CD4-positive, alpha-beta T cell treated with Interleukin-6 for 4 hours (primary cell): ENCODE data around the gene AMIGO3.
"Not testable (repeated sequence)": the region's sequence is repeated elsewhere in the genome, so short reads cannot be mapped to it uniquely, and the experiment has no call there.

ENCODE experiments used
- DNase-seq: peaks from one replicate; pipeline ENCODE4 v3.0.0-alpha.2; 2020; ENCODE audit warnings: mixed read lengths

Gene AMIGO3

DNA sequence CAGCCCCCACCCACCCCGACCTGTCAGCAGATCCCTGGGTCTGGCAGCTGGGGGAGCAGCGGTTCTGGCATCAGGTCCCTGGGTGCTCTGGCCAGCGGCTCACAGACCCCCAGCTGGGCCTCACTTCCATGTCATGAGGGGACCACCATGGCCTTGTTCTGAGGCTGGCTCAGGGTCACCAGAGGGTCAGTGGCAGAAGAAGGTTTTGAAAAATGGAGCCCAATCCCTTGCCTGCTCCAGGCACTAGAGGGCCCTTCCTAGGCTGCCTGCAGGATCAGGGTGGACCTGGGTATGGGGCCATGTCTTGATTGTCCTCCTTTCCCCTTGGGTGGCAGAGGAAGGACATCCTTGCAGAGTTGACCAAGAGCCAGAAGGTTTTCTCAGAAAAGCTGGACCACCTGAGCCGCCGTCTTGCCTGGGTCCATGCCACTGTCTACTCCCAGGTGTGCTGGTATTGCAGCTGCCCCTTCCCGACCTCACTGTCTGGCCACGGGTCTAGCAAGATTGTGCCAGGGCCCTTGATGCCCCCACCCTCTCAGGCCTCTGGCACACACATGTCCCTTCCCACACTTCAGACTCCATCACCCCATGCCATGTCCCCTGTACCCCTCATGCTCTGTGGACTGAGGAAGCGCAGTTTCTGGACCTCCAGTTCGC, 12.9 kb downstream of the AMIGO3 start:
- DNase-seq, result no peak

DNA sequence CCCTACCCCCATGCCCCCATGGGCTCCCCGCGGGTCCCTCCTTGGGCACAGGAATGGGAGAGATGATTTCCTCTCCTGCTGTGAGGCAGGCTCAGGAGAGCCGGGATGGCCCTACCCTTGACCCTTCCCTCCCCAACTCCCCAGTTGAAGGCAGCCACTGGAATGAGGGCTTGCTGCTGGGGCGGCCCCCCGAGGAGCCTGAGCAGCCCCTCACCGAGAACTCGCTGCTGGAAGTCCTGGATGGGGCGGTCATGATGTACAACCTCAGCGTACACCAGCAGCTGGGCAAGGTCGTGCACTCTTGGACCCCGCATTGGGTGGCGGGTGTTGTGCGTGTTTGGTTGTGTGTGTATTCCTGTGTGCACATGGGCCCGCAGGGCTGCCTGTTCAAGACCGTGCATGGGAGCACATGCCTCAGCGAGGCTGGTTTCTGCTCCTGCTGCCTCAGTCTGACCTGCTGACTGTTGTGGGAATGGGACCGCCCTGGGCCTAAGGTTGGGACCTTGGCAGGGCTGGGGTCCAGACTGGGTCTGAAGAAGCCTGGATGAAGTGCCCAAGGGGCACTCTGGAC, 14.0 kb downstream of the AMIGO3 start:
- DNase-seq, result no peak

DNA sequence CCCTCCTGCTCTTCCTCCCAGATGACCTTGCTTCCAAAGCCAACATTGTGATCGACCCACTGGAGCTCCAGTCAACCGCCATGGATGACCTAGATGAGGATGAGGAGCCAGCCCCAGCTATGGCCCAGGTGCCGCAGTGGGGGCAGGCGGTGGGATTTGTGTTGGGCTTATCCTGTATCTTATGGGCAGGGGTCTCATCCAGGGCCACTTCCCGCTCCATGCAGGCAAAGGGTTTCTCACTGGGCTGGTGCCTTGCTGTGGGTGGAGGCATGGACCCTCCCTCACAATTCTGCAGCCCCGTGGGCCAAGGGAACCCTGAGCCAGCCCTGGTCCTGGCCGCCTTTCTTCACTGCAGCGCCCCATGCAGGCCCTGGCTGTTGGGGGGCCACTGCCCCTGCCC, 14.9 kb downstream of the AMIGO3 start:
- no peak for DNase-seq

DNA sequence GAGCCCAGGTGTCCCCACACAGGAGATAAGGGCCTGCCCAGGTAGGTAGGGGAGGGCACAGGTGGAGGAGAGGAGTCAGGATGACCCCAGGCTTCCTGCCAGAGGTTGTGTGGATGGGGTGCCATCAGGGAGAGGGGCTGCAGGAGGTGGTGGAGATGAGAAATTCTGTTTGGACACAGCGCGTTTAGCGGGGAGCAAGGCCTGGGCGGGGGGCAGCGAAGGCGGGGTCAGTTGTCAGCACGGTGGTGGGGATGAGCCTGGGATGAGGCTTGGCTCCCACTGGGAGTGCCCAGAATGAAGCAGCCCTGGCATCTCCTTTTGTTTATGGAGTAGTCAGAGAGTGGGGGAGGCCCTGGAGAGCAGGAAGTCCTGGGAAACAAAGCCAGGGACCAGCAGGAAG, 15.5 kb downstream of the AMIGO3 start:
- no peak for DNase-seq

DNA sequence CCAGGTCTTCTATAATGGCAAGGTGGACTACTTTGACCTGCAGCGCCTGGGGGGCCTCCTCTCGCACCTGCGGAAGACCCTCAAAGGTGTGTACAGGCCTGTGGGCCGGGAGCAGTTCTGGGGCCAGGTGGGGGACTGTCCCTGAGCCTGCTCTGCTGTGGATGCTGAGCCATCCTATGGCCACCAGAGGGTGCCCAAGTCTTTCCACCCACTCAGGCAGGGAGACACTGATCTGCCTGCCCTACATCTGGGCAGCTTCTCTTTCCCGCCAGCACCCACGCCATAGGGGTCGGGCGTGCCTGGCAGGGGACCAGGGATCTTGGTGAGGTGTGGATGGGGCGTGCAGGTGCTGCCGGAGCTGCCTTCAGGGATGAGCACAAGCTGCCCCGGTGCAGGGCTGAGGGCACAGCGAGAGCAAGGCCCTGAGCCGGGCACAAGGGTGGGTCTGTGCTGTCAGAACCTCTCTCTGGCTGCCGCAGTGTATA, 16.0 kb downstream of the AMIGO3 start:
- peak; percentile 72 for DNase-seq

DNA sequence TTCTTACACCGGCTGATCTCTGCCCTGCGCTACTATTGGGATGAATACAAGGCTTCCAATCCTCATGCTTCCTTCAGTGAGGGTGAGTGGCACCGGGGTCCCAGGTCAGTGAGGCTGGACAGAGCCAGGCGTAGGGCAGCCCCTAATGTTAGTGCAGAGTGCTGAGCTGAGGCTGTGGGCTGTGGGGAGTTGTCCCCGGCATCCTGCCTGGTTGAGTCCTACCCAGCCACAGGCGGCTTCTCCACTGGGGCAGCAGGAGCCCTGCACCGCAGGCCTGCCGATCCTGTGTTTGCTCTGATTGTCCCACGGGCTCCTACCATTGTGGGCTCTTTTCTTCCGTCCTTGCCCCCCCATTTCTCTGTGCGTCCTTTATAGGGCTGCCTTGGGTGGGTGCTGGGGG, 16.8 kb downstream of the AMIGO3 start:
- no peak for DNase-seq

DNA sequence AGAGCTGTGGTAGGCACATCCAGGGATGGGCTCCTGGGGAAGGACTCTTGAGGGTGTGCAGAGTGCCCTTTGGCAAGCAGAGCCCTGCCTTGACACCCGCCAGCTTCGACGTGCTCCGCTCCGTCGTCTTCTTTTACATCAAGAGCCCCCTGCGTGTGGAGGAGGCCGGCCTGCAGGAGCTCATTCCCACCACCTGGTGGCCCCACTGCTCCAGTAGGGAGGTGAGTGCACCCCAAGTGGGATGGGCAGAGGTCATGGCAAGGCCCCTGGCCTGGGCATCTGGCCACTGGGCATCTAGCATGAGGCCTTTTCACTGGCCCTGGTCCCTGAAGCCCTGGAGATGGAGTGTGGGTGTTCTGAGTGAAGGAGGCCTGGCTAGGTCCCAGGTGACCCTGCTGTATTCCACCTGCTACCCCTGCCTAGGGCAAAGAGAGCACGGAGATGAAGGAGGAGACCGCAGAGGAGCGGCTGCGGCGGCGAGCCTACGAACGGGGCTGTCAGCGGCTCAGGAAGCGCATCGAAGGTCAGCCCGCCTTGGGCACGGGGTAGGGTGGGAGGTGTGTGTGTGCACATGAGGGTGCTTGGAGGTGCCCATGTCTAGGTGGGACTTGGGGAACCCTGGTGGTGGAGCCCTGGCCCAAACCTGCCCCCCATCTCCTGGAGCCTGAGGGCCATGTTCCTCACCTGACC, 18.0 kb downstream of the AMIGO3 start:
- DNase-seq, result no peak

DNA sequence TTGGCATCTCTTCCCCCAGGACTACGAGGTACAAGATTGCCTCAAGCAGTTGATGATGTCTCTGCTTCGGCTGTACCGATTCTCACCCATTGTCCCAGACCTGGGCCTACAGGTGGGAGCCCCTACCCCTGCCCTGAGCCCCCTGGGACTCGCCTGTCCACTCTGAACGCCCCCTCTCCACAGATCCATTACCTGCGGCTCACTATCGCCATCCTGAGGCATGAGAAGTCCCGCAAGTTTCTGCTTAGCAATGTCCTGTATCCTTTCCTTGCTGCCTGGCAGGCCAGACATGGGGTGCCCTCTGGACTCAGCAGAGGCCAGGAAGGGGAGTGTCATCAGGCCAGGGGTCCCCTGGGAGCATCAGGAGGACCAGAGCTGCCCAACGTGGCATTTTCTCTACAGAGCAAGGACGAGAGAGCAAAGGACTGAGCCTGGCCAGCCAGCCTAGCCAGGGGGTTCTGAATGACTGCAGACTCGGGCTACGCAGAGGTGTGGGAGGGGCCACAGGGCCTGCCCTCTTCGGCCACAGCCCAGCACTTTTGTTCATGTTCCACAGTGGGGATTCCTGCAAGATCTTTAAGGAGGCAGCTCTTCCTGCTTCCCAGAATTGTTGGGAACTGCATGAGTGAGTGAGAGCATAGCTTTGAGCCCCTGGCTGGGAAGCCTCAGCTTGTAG, 18.9 kb downstream of the AMIGO3 start:
- no peak for DNase-seq

DNA sequence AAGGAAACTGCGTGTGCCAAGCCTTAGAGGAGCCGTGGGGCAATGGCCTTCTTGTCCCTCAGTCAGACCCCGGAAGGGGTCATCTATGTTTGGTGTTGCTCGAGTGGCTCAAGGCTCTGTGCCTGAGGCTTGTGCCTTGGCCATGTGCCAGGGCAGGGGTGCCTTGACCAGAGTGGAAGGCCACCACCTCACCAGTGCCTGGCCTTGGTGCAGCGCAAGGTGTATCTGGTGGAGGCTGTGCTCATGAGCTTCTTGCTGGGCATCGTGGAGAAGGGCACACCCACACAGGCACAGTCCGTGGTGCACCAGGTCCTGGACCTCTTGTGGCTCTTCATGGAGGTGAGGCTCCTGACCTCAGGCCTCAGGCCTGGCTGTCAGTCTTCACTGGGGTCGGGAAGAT, 19.5 kb downstream of the AMIGO3 start:
- DNase-seq, result no peak

DNA sequence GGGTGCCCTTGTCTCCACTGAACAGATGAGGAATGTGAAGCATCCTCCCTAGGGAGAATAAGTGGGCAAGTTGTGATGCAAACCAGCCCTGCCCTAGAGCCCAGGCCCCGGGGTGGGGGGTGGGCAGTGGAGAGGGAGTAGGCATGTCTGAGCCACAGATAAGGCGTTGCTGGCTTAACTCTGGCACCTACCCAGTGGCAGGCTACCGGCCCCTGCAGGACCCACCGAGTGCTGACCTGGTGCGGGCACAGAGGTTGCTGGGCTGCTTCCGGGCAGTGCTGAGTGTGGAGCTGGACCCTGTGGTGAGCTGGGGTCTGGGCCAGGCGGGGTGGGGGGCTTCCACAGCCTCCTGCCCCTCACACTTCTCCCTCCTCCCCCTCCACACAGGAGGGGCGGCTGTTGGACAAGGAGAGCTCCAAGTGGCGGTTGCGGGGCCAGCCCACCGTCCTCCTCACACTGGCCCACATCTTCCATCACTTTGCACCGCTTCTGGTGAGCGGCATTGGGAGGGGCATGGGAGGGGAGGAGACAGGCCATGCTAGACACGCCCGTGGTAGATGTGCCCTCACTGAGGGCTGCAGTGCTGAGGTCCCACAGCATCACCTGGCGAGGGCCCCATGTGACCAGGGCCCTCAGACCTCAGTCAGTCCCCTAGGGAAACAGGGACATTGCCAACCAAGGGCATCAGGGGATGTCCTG, 20.1 kb downstream of the AMIGO3 start:
- DNase-seq, result no peak

DNA sequence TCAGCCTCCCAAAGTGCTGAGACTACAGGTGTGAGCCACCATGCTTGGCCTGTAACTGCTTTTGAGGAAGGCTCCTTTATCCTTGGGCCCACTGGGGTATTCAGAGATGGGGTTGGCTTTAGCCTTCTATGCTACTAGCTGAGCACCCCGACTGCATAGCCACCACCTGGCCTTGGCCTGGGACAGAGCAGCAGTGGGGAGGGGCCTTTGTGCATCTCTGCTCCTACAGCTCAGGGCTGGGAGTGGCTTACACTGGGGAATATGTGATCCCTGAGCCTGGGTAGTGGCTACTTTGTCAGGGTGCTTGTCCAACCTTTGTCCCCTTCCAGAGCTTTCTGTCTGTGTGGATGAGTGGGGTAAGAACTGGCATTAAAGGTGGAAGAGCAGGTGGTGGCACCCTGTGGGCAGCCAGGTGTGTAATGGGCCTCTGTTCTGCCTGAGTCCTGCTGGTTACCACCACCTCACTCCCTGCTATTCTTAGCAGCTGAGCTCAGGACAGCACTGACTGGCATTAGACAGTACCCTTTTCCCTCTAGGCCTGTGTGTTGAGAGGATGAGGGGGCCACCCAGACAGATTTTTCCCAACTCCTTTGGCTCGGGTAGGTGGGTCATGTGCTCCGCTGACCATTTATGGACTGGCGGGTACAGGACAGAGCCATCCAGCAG, 24.0 kb downstream of the AMIGO3 start:
- not testable (repeated sequence) for DNase-seq

DNA sequence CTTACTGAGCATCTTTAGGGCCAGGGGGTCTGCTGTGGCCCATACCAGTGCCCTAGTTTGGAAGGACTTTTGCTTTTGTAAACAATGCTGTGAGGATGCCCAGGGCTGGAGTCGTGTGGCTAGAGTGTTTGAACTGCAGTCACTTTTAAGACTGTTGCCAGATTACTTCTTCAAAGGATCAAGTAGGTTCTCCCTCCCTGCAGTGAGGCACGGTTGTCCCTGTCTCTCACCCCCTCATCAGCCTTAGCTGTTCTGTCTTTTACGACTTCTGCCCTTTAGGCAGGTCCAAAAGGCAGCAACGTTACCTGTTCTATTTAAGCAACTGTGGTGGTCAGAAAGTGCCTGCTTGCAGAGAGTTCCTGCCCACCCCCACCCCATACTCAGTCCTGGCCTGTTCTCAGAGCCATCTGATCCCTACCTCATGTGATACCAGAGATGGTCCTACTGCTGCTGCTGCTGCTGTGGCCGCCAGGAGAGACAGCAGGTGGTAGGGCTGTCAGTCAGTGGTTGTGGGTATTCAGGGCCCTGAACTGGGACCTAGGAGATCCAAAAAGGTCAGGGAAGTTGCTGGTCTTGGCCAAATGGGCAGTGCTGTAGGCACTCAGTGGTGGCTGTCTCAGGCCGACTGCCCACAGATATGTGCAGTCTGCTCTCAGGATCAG, 24.9 kb downstream of the AMIGO3 start:
- not testable (repeated sequence) for DNase-seq

DNA sequence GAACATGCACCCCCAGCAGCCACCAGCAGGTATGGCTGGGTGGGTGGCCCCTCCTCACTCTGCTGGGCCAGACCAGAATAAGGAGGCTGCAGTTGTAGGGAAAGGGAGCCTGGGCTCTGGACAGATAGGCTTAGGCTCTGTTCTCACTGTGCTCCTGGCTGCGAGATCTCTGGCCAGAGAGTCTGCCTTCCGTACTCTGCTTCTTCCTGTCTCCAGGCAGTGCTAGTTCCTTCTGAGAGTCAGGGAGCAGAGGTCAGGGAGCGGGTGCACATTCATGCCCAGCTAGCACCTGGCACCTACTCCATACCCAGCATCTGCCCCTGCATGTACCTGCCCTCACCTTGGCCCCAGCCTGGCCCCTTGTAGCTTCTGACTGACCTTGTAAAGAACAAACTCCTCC, 28.0 kb downstream of the AMIGO3 start:
- not testable (repeated sequence) for DNase-seq

DNA sequence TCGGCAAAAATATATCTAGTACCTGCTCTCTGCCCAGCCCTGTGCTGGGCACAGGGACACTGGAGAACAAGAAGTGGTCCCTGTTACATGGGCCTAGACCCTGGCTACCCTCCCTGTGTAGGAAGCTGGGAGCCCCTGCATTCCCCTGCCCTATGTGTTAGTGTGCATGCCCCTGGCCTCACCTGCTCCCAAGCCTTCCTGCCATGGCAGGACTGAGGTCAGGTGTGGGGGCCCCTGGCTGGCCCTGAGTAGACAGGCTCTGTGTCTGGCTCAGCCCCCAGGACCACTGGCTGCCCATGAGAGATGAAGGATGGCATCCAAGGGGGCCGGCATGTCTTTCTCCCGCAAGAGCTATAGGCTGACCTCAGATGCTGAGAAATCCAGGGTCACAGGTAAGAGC, 28.6 kb downstream of the AMIGO3 start:
- DNase-seq, result not testable (repeated sequence)

DNA sequence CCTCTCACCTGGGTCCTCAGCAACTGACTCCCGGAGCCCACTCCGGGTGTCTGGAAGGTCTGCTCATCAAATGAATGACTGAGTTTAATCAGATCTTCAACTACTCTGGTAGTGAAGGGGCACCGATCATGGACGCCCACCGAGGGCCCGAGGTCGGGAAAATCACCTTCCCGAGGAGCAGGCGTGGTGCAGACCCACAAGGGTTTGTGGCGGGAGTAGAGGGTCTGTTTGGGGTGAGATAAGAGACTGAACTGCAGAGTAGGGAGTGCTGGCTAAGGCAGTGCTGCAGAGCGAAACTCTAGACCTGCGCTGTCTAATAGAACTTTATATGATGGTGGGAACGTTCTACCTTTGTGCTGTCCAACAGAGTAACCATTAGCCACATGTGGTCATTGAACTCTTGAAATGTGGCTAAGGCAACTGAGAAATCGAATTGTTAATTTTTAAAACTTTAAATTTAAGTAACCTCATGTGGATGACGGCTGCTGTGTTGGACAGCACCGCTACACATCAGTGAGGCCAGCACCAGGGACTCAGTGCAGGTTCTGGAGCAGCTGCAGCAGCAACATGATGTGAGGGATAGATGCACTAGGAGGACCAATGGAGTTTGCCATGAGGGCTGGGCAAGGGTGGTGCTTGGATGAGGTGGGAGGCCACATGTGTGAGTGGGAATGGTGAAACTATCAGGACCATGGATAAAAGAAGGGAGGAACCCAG, 29.4 kb downstream of the AMIGO3 start:
- DNase-seq, result not testable (repeated sequence)

DNA sequence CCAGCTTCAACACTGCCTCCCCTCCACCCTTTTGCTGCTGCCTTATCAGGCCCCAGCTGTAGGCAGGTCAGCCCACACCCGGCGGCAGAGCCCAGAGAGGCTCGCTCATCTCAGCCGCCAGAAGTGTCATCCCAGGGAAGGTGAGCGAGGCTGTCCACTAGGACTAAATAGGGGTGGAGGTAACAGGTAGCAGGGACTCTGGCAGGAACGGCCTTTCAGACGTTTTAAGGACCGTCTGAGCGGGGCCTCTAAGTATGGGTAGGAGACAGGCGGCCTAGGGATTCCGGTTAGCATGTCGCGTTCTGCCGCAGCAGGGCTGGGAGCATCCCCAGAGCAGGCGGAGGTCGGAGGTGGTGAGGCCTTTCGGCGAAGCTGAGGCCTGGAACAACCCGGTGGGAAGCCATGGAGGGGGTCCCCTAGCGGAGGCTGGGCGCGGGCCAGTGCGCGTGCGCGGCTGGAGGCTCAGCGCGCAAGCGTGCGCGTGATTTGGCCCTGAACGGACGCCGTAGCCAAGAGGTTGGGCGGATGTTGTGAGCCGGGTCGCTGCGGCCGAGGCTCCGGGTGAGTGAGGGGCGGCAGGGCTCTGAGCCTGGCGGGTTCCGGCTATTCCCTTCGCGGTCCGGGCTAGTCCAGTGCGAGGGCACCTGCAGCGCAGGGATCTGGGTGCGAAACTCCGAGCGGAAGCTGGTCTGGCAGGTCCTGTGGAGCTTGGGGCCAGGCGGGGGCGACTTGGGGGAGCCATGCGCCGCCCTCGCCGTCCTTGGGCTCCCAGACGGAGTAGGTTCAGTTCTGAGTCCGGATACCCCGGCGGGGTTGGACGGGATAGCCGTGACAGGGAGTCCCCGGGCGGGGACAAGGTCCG, 30.2 kb downstream of the AMIGO3 start, which contains the start of the genes MST1 and RNF123:
MST1 (minus strand) TSS at position 429 of the 862 bp plus-strand sequence. CDS start 783 bp downstream, outside the sequence.
RNF123 (plus strand) TSS at position 512 of the 862 bp plus-strand sequence. CDS start 1,609 bp downstream, outside the sequence.
- DNase-seq, result peak; percentile 93

DNA sequence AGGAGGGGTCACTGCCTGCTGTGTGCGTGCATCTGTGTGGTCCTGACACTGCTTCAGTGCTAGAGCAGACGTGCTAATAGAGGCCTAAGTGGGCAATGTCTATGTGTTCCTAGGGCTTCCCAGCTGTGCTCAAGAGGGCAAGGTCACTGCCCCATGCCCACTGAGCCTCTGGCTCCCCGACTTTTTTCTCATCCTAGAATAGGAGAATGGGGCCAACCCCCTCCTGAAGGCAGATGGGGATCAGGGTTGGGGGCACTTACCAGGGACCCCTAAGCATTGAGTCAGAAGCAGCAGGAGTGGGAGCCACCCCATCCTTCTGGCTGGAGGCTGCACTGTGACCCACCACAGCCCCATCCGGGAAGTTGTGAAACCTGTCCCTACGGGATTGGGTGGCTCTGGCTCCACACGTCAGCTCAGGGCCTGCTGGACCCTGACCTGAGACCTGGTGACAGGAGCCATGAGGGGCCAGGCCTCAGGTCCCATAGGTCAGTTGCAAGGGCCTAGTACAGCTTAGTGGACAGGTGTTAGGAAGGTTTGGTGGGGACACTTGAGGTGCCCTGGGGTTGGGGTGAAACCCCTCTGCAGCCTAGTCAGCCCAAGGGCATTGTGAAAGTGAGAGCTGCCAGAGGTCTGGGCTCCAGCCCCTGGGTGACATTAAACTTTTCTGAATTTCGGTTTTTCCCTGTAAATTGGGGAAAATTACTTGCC, 31.0 kb downstream of the AMIGO3 start:
- DNase-seq, result peak; percentile 12

DNA sequence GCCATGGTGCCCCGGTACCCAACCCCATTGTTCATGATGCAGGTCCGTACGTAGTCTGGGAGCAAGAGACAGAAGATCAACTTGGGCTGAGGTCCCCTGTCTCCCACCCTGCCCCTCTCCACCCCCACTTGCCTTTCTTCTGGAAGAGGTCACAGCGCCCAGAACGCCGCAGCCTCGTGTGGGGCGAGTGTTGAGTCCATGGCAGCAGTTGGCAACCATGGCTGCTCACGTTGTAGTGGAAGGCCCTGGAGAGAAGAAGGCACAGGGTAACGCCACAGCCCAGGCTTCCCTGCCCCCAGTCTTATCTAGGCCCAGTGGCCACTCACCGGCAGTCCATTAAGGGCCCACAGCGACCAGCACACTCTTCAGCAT, 32.1 kb downstream of the AMIGO3 start:
- not testable (repeated sequence) for DNase-seq

DNA sequence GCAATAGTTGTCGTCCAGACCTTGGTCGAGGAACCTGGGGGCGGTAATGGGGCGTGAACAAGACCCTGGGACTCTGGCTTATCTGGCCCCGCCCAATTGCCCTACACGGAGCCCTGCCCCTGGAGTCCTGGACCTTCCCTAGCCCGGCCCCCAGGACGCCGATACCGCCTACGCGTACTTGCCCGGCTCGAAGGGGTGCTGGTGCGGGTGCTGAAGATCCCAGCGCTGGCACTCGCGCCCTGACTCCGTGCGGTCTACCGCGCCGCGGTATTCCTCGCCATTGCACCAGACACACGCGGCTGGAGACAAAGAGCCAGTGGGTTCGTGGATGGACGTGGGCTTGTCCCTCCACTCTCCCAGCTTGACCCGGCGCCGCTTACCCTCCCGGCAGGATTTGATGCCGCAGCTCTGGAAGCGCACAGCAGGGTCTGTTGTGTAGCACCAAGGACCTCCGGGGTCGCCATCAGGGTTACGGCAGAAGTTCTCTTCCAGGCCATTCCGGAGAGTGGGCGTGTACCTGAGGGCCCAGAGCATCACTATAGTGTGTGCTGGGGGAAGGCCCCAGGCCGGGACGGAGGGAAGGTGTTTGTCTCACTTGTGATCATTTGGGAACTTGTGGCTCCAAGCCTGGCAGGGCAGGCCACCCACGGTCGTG, 32.6 kb downstream of the AMIGO3 start:
- DNase-seq, result peak; percentile 56
